ENCODE data around the gene PITX1. TPM values are rescaled to one million over a fixed set of nuclear protein-coding genes. Genes with fewer than 3 reads are reported as not detected.

The PITX1 gene
- total RNA-seq, 1 donor from 2014 or later = not detected

GRCh38 chr5:134997015-134997414, 37.0 kb downstream of the PITX1 start:
- no peaks in the 10 kb centered on the region for H4K20me1 ChIP-seq (ENCODE audit: low read depth)
- DNase-seq (ENCODE audit: low spot score) = no peak
- no peaks in the 10 kb centered on the region for H3K27me3 ChIP-seq
- H3F3A ChIP-seq (ENCODE audit: low read depth) = no peaks in the 10 kb centered on the region
- Mint-ChIP-seq H3K27ac (no peak overlapping the region), H3K4me1 (no peaks in the 10 kb centered on the region), H3K9me3 (peaks cover 2% of the 10 kb centered on the region), H3K4me3 (no peak overlapping the region), H3K36me3 (peaks cover 2% of the 10 kb centered on the region), H3K27me3 (ENCODE audit: insufficient read depth, low read depth) (peaks cover 8% of the 10 kb centered on the region)
- TF ChIP-seq EZH2 (IDR thresholded peaks at IDR 0.05) (no peak), EZH2phosphoT487 (IDR thresholded peaks at IDR 0.05) (no peak)
- TF ChIP-seq, protein P1, sequence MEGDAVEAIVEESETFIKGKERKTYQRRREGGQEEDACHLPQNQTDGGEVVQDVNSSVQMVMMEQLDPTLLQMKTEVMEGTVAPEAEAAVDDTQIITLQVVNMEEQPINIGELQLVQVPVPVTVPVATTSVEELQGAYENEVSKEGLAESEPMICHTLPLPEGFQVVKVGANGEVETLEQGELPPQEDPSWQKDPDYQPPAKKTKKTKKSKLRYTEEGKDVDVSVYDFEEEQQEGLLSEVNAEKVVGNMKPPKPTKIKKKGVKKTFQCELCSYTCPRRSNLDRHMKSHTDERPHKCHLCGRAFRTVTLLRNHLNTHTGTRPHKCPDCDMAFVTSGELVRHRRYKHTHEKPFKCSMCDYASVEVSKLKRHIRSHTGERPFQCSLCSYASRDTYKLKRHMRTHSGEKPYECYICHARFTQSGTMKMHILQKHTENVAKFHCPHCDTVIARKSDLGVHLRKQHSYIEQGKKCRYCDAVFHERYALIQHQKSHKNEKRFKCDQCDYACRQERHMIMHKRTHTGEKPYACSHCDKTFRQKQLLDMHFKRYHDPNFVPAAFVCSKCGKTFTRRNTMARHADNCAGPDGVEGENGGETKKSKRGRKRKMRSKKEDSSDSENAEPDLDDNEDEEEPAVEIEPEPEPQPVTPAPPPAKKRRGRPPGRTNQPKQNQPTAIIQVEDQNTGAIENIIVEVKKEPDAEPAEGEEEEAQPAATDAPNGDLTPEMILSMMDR (IDR thresholded peaks at IDR 0.05) = no peak
- H3K4me2 ChIP-seq = no peak overlapping the region
- H3K4me1 ChIP-seq = no peaks in the 10 kb centered on the region
- no peaks in the 10 kb centered on the region for H3K79me2 ChIP-seq (ENCODE audit: low read depth)
- H3K27ac ChIP-seq = no peak overlapping the region
- H3K9me3 ChIP-seq (ENCODE audit: low read depth) = no peaks in the 10 kb centered on the region
- no peak overlapping the region for H3K4me3 ChIP-seq
- H3K36me3 ChIP-seq = no peaks in the 10 kb centered on the region
- no peak overlapping the region for H2AFZ ChIP-seq (replicated peaks)
- H3K9ac ChIP-seq = no peak overlapping the region

GRCh38 chr5:134995850-134996402, 38.1 kb downstream of the PITX1 start:
- no peaks in the 10 kb centered on the region for H4K20me1 ChIP-seq (ENCODE audit: low read depth)
- no peaks in the 10 kb centered on the region for H3F3A ChIP-seq (ENCODE audit: low read depth)
- H3K4me3 ChIP-seq = no peak overlapping the region
- H3K4me1 Mint-ChIP-seq = no peaks in the 10 kb centered on the region
- TF ChIP-seq EZH2 (IDR thresholded peaks at IDR 0.05) (no peak), EZH2phosphoT487 (IDR thresholded peaks at IDR 0.05) (no peak)
- TF ChIP-seq, protein P1 (IDR thresholded peaks at IDR 0.05) = no peak
- no peak overlapping the region for H3K4me3 Mint-ChIP-seq
- no peaks in the 10 kb centered on the region for H3K4me1 ChIP-seq
- H3K9me3 ChIP-seq (ENCODE audit: low read depth) = no peaks in the 10 kb centered on the region
- no peaks in the 10 kb centered on the region for H3K27me3 ChIP-seq
- no peak overlapping the region for H3K9ac ChIP-seq
- no peaks in the 10 kb centered on the region for H3K36me3 ChIP-seq
- H3K36me3 Mint-ChIP-seq = peaks cover 2% of the 10 kb centered on the region
- no peak overlapping the region for H3K27ac ChIP-seq
- no peak overlapping the region for H3K4me2 ChIP-seq
- no peak overlapping the region for H2AFZ ChIP-seq (replicated peaks)
- H3K9me3 Mint-ChIP-seq = peaks cover 6% of the 10 kb centered on the region
- peaks cover 8% of the 10 kb centered on the region for H3K27me3 Mint-ChIP-seq (ENCODE audit: insufficient read depth, low read depth)
- H3K27ac Mint-ChIP-seq = no peak overlapping the region
- no peaks in the 10 kb centered on the region for H3K79me2 ChIP-seq (ENCODE audit: low read depth)
- DNase-seq (ENCODE audit: low spot score) = no peak

GRCh38 chr5:134994560-134995156, 39.4 kb downstream of the PITX1 start:
- Mint-ChIP-seq H3K27me3 (ENCODE audit: insufficient read depth, low read depth) (peaks cover 6% of the 10 kb centered on the region), H3K36me3 (peaks cover 2% of the 10 kb centered on the region), H3K4me1 (no peaks in the 10 kb centered on the region), H3K27ac (no peak overlapping the region), H3K9me3 (peaks cover 6% of the 10 kb centered on the region), H3K4me3 (no peak overlapping the region)
- H3K9ac ChIP-seq = no peak overlapping the region
- no peaks in the 10 kb centered on the region for H4K20me1 ChIP-seq (ENCODE audit: low read depth)
- H3K4me2 ChIP-seq = no peak overlapping the region
- H3K4me3 ChIP-seq = no peak overlapping the region
- no peaks in the 10 kb centered on the region for H3K36me3 ChIP-seq
- no peak for TF ChIP-seq EZH2 (IDR thresholded peaks at IDR 0.05)
- TF ChIP-seq, protein P1 (IDR thresholded peaks at IDR 0.05) = no peak
- no peak for TF ChIP-seq EZH2phosphoT487 (IDR thresholded peaks at IDR 0.05)
- no peaks in the 10 kb centered on the region for H3K79me2 ChIP-seq (ENCODE audit: low read depth)
- no peaks in the 10 kb centered on the region for H3K27me3 ChIP-seq
- no peaks in the 10 kb centered on the region for H3F3A ChIP-seq (ENCODE audit: low read depth)
- no peaks in the 10 kb centered on the region for H3K9me3 ChIP-seq (ENCODE audit: low read depth)
- H2AFZ ChIP-seq (replicated peaks) = no peak overlapping the region
- H3K4me1 ChIP-seq = peaks cover 2% of the 10 kb centered on the region
- no peak overlapping the region for H3K27ac ChIP-seq
- no peak for DNase-seq (ENCODE audit: low spot score)

All from neural progenitor cell (in vitro differentiated cells).